HEK293 (cell line): ENCODE measurements around the gene ZNF223.

Experiments
- MYNN ChIP-seq: fragments of 450-650 bp; formaldehyde crosslinking; IDR thresholded peaks from 2 replicates; pipeline ENCODE4 v1.5.1; 2016; ENCODE audit warnings: missing biosample characterization, missing genetic modification characterization, borderline replicate concordance
- PATZ1 ChIP-seq: fragments of 450-650 bp; formaldehyde crosslinking; IDR thresholded peaks from 2 replicates; pipeline ENCODE4 v1.5.1; 2016; ENCODE audit warnings: missing biosample characterization, missing genetic modification characterization
- PRDM1 ChIP-seq: fragments of 450-650 bp; formaldehyde crosslinking; IDR thresholded peaks from 2 replicates; pipeline ENCODE4; 2016; ENCODE audit warnings: missing biosample characterization, missing genetic modification characterization
- TCF7L2 ChIP-seq: IDR thresholded peaks from 2 replicates; pipeline ENCODE4 v1.6.1; 2011; ENCODE audit warnings: low read depth, mild to moderate bottlenecking, inconsistent platforms, low read length, moderate library complexity, borderline replicate concordance
- ZEB2 ChIP-seq: fragments of 450-650 bp; formaldehyde crosslinking; IDR thresholded peaks from 2 replicates; pipeline ENCODE4 v1.5.1; 2016; ENCODE audit warnings: missing biosample characterization, missing genetic modification characterization
- ZFP37 ChIP-seq: fragments of 450-650 bp; formaldehyde crosslinking; IDR thresholded peaks from 2 replicates; pipeline ENCODE4 v1.5.1; 2016; ENCODE audit warnings: missing biosample characterization, missing genetic modification characterization
- ZNF10 ChIP-seq: fragments of 450-650 bp; formaldehyde crosslinking; IDR thresholded peaks from 2 replicates; pipeline ENCODE4 v1.5.1; 2017; ENCODE audit warnings: missing biosample characterization, missing genetic modification characterization
- ZNF175 ChIP-seq: fragments of 450-650 bp; formaldehyde crosslinking; IDR thresholded peaks from 2 replicates; pipeline ENCODE4 v1.5.1; 2016; ENCODE audit warnings: missing biosample characterization, missing genetic modification characterization
- ZNF335 ChIP-seq: fragments of 450-650 bp; formaldehyde crosslinking; conservative IDR thresholded peaks from 2 replicates; pipeline ENCODE4 v1.5.1; 2016; ENCODE audit warnings: missing biosample characterization, missing genetic modification characterization
- ZNF473 ChIP-seq: fragments of 450-650 bp; formaldehyde crosslinking; IDR thresholded peaks from 2 replicates; pipeline ENCODE4 v1.5.1; 2017; ENCODE audit warnings: missing biosample characterization, missing genetic modification characterization
- ZNF561 ChIP-seq: fragments of 450-650 bp; IDR thresholded peaks from 2 replicates; pipeline ENCODE4 v1.5.1; 2018; ENCODE audit warnings: missing biosample characterization, missing genetic modification characterization, borderline replicate concordance
- ZNF660 ChIP-seq: fragments of 450-650 bp; IDR thresholded peaks from 2 replicates; pipeline ENCODE4 v1.5.1; 2018; ENCODE audit warnings: missing biosample characterization, mild to moderate bottlenecking, missing genetic modification characterization
- TF ChIP-seq, protein P1 (sequence below): fragments of 450-650 bp; formaldehyde crosslinking; IDR thresholded peaks from 2 replicates; pipeline ENCODE4 v1.5.1; 2016; ENCODE audit warnings: missing biosample characterization, missing genetic modification characterization

DNA sequence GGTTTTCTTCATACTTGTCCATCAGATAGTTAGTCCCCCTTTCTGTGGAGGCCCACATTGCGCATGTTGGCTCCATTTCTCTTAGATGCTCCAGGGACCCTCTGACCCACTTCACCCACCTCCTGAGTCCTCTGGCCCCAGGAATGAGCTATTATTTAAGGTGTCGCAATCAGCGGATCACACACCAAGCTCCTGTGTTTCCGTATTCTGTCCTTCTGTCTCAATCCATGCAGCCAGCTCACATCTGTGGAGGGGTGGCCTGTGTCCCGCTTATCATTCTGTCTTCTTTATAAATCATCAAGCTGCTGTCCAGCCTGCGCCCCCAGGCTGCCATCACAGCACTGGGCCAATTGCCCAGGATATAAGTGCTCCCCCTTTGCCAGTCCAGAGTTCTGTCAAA, 44.4 kb upstream of the ZNF223 start:
- TF ChIP-seq PATZ1 (tag by site-specific recombination), result no peak
- TF ChIP-seq, protein P1, sequence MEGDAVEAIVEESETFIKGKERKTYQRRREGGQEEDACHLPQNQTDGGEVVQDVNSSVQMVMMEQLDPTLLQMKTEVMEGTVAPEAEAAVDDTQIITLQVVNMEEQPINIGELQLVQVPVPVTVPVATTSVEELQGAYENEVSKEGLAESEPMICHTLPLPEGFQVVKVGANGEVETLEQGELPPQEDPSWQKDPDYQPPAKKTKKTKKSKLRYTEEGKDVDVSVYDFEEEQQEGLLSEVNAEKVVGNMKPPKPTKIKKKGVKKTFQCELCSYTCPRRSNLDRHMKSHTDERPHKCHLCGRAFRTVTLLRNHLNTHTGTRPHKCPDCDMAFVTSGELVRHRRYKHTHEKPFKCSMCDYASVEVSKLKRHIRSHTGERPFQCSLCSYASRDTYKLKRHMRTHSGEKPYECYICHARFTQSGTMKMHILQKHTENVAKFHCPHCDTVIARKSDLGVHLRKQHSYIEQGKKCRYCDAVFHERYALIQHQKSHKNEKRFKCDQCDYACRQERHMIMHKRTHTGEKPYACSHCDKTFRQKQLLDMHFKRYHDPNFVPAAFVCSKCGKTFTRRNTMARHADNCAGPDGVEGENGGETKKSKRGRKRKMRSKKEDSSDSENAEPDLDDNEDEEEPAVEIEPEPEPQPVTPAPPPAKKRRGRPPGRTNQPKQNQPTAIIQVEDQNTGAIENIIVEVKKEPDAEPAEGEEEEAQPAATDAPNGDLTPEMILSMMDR (tag by site-specific recombination), result no peak
- no peak for TF ChIP-seq ZEB2 (tag by site-specific recombination)
- TF ChIP-seq ZNF175 (tag by site-specific recombination), result no peak
- no peak for TF ChIP-seq ZNF10
- TF ChIP-seq ZNF473 (tag by site-specific recombination), result no peak
- TF ChIP-seq ZNF660, result no peak
- TF ChIP-seq ZFP37, result no peak
- no peak for TF ChIP-seq TCF7L2
- TF ChIP-seq MYNN (tag by site-specific recombination), result no peak
- no peak for TF ChIP-seq PRDM1
- TF ChIP-seq ZNF561 (tag by site-specific recombination), result no peak
- TF ChIP-seq ZNF335, result no peak
